AG10803 (cell line): ENCODE data around the gene ERCC6.

Experiments
- DNase-seq: peaks from one replicate; pipeline ENCODE4 v3.0.0; 2010; ENCODE audit warnings: low read depth
- H3K4me3 ChIP-seq: 2 replicates; pipeline ENCODE4 v1.5.1; 2011; ENCODE audit warnings: mild to moderate bottlenecking, low read length, control low read depth
- TF ChIP-seq, protein P1 (sequence below): conservative IDR thresholded peaks from 2 replicates; pipeline ENCODE4 v1.5.1; 2011; ENCODE audit warnings: mild to moderate bottlenecking, low read length, control low read depth, inconsistent platforms

ERCC6 gene

DNA sequence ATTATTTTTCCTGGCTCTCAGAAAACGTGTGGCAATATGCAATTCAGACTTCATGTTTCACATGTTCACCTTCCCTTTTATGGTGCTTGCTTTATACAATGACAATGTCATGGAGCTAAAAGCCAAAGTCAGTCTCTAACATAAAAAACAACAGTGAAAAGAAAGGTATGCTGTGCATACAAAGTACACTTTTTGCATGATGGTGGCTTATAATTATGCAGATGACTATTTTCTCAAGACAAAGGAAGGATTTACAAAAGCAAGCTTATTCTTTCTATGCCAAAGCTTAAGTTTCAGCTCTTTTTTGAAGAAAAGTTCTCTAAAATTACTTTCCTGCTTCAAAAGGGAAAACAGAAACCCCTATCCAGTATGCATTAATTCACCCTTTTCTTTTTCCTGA, 15.6 kb downstream of the ERCC6 start:
- TF ChIP-seq, protein P1, sequence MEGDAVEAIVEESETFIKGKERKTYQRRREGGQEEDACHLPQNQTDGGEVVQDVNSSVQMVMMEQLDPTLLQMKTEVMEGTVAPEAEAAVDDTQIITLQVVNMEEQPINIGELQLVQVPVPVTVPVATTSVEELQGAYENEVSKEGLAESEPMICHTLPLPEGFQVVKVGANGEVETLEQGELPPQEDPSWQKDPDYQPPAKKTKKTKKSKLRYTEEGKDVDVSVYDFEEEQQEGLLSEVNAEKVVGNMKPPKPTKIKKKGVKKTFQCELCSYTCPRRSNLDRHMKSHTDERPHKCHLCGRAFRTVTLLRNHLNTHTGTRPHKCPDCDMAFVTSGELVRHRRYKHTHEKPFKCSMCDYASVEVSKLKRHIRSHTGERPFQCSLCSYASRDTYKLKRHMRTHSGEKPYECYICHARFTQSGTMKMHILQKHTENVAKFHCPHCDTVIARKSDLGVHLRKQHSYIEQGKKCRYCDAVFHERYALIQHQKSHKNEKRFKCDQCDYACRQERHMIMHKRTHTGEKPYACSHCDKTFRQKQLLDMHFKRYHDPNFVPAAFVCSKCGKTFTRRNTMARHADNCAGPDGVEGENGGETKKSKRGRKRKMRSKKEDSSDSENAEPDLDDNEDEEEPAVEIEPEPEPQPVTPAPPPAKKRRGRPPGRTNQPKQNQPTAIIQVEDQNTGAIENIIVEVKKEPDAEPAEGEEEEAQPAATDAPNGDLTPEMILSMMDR: no peak
- no peak for DNase-seq
- H3K4me3 ChIP-seq: no peak overlapping the region

- TF ChIP-seq, protein P1: no peak
- no peak for DNase-seq
Measured at GRCh38 chr10:49521062-49521461, 17.9 kb downstream of the ERCC6 start.

DNA sequence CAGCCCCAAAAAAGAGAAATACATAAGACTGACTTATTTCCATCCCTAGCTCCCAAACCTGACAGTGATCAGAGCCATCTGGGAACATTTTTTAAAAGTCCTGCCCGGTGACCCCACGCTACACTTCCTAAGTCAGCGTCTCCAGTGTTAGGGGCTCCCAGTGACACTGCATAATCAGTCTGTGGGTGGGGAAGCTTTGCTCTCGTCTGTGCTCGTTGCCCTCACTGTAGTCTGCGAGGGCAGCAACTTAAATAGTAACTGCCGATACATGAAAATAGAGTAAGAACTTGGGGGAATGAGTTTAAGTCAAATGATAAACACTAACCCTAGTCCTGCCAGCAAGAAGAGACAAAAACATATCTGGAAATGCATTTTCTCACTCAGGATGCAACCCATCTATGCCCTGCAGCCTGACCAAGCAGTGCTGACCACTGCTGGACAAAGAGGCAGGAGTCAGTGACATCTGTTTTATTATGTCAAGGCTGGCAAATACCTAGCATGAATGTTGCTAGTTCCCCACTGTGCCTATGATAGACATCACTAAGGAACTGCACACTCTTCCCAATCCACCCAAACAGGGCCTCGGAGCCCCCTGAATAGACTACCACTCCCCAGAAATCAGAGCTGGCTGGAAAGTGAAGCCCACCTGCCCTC, 18.7 kb downstream of the ERCC6 start:
- no peak for DNase-seq
- TF ChIP-seq, protein P1: no peak
- H3K4me3 ChIP-seq: no peak overlapping the region

More at GRCh38 chr10:49521062-49521461, 17.9 kb downstream of the ERCC6 start:
- no peak overlapping the region for H3K4me3 ChIP-seq

- TF ChIP-seq, protein P1: no peak
- no peak overlapping the region for H3K4me3 ChIP-seq
- no peak for DNase-seq
Measured at GRCh38 chr10:49519717-49520116, 19.2 kb downstream of the ERCC6 start.

DNA sequence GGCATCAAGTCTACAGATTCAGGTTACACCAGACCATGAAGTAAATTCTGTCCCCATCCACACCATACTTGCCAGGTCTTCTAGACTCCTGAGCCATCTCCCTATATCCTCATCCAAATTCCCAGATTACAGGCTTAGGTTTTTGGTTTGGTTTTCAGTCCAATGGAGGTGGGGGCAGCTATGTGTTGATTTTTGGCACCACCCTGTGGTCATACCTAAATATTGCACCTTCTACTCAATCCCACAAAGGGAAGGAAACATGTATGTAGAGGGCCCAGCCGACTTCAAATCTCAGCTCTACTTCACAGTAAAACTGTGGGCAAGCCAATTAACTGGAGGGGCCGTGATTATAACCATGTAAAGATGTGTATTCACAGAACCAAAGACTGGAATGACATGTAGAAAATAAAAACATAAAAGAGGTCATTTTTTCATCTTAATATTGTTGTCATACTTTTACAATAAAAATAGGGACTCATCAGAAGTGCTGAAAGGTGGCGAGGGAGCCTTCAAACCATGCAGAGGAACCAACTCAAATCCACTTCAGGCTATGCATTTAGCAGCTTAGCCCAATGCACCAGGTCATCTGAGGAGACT, 19.8 kb downstream of the ERCC6 start:
- peak; percentile 60 for DNase-seq
- H3K4me3 ChIP-seq: no peak overlapping the region
- TF ChIP-seq, protein P1: peak; percentile 77

GRCh38 chr10:49518566-49518965, 20.4 kb downstream of the ERCC6 start:
- H3K4me3 ChIP-seq: no peak overlapping the region
- no peak for DNase-seq
- TF ChIP-seq, protein P1: no peak
